ENCODE data around the gene GPATCH1. TPM values are rescaled to one million over a fixed set of nuclear protein-coding genes. Genes with fewer than 3 reads are reported as not detected.

The GPATCH1 gene
- total and polyA plus RNA-seq, 10 of the 15 experiments (the other 5 are each of a cell fraction or from before 2014, with no cell fraction given) = 4.5 to 9.6 (median 7.2) TPM

DNA sequence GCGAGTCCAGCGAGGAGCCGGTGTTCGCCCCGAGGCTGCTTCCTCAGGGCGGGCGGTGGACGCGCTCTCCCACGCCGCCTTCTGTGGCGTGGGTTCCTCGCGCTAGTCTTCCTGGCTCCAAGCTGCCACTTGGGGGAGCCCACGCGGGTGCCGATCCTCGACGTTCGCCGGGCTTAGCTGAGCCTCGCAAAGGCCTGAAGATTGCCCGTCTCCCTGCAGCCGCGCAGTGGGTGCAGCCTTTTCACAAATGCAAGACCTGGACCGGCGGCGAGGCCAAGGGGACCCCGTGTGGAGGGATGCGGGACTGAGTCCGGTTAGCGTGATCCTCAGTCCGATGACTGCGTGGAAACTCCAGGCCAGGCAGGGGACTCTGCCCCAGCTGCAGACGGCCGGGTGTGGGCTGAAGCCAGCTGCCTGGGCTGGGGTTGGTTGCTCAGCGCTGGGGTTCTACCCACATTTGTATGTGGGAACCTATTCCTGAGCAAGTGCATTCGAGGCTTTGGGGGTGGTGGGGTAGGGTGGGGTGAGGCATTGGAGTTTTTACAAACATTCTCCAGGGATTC, 96.5 kb downstream of the GPATCH1 start:
- H3K36me3 ChIP-seq (ENCODE audit: control insufficient read depth in 2 of 2, insufficient read depth in 2 of 2, low read length in 1 of 2) = no peaks in the 10 kb centered on the region
- H2AFZ ChIP-seq (ENCODE audit: control insufficient read depth, low read depth, low read length) = peak overlapping the region; percentile 37
- no peaks in the 10 kb centered on the region for H4K20me1 ChIP-seq (ENCODE audit: control insufficient read depth, insufficient read depth)
- BruUV-seq (replicated peaks) = no TSS peak
- peak overlapping the region; percentile 55; the same call in 1 of the 2 replicates for H3K4me3 ChIP-seq
- SMC1A ChIA-PET (ENCODE audit: uncharacterized antibody, unreplicated experiment) = interaction anchor here (0.5 to 2.2 kb wide), 6 partner anchors 13 to 204 kb away, joined by 3 to 8 read pairs (median 4); no protein-coding TSS in a partner anchor
- CTCF ChIA-PET = interaction anchor here (0.8 to 5.9 kb wide), 9 partner anchors 8 to 206 kb away, joined by 3 to 25 read pairs (median 7); partner anchors contain the start of genes CEP89, FAAP24 and GPATCH1
- POLR2A ChIA-PET = interaction anchor here (0.6 to 2.6 kb wide), 3 partner anchors 14 to 98 kb away, joined by 3 to 9 read pairs (median 4); no protein-coding TSS in a partner anchor
- H3K9me3 ChIP-seq (replicated peaks; ENCODE audit: control insufficient read depth, insufficient read depth, low read length) = no peaks in the 10 kb centered on the region
- H3K79me2 ChIP-seq (ENCODE audit: control insufficient read depth, insufficient read depth, low read length) = peaks cover 7% of the 10 kb centered on the region
- H3K4me2 ChIP-seq (ENCODE audit: control insufficient read depth, insufficient read depth) = peak overlapping the region; percentile 83
- no peak for DNase-seq (ENCODE audit: low read depth, low spot score)
- no peak for FAIRE-seq
- peaks cover 12% of the 10 kb centered on the region for H3K4me1 ChIP-seq (ENCODE audit: control insufficient read depth, insufficient read depth, low read length)
- in situ Hi-C loops (cut with MboI) = no loop called here
- no peak overlapping the region; the same call in 1 of the 2 replicates for H3K9ac ChIP-seq (ENCODE audit: control insufficient read depth, insufficient read depth, low read length)
- RAD21 ChIA-PET (ENCODE audit: unreplicated experiment) = interaction anchor here (1.0 to 1.7 kb wide), 4 partner anchors 43 to 197 kb away, joined by 3 to 9 read pairs (median 4); partner anchors contain the start of genes CEBPG and GPATCH1
- intact Hi-C loops (cut with micrococcal nuclease; ENCODE audit: unreplicated experiment) = loop anchor here (2.0 to 5.0 kb wide), 3 partner anchors 33 to 195 kb away; partner anchors contain the start of gene CEBPG
- no peak overlapping the region for H3K27ac ChIP-seq (ENCODE audit: control insufficient read depth, insufficient read depth)
- WGBS (ENCODE audit: insufficient coverage, insufficient replicate concordance, low lambda C conversion rate, missing lambda C conversion rate) = under 1% methylated on average over 33 of the region's 38 CpGs
- H3K27me3 ChIP-seq (replicated peaks in 1 of 2; ENCODE audit: control insufficient read depth in 2 of 2, insufficient read depth in 2 of 2, low read length in 1 of 2) = no peaks in the 10 kb centered on the region
- ATAC-seq = peak; percentile 43
- TF ChIP-seq RFX5 (IDR thresholded peaks at IDR 0.05; ENCODE audit: low read depth, low read length) = 0 out of 2 replicates have a peak, but pooled peaks have one; percentile 18
- 0 out of 2 replicates have a peak, but pooled peaks have one; percentile 31 for TF ChIP-seq NR2F1 (conservative IDR thresholded peaks at IDR 0.05)
- TF ChIP-seq BHLHE40 (IDR thresholded peaks at IDR 0.05; ENCODE audit: borderline replicate concordance in 1 of 2, low read depth in 2 of 2, low read length in 1 of 2) = peak in 1 of 2 experiments; percentile 50; a peak in 2 of 4 replicates
- TF ChIP-seq, protein P1, sequence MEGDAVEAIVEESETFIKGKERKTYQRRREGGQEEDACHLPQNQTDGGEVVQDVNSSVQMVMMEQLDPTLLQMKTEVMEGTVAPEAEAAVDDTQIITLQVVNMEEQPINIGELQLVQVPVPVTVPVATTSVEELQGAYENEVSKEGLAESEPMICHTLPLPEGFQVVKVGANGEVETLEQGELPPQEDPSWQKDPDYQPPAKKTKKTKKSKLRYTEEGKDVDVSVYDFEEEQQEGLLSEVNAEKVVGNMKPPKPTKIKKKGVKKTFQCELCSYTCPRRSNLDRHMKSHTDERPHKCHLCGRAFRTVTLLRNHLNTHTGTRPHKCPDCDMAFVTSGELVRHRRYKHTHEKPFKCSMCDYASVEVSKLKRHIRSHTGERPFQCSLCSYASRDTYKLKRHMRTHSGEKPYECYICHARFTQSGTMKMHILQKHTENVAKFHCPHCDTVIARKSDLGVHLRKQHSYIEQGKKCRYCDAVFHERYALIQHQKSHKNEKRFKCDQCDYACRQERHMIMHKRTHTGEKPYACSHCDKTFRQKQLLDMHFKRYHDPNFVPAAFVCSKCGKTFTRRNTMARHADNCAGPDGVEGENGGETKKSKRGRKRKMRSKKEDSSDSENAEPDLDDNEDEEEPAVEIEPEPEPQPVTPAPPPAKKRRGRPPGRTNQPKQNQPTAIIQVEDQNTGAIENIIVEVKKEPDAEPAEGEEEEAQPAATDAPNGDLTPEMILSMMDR (IDR thresholded peaks at IDR 0.05 in 2 of 3, conservative IDR thresholded peaks at IDR 0.05 in 1 of 3; ENCODE audit: control insufficient read depth in 2 of 3, extremely low read depth in 1 of 3, insufficient read depth in 1 of 3, low read depth in 3 of 3, low read length in 3 of 3) = peak; percentile 30 to 48 (median 44); a peak in 4 of 6 replicates
- TF ChIP-seq YBX1 (IDR thresholded peaks at IDR 0.05) = no peak
- TF ChIP-seq SMARCA5 (IDR thresholded peaks at IDR 0.05) = peak; percentile 53; the same call in 1 of the 2 replicates
- TF ChIP-seq RAD21 (IDR thresholded peaks at IDR 0.05; ENCODE audit: insufficient read depth, low read depth, low read length) = 0 out of 2 replicates have a peak, but pooled peaks have one; percentile 18
- no peak for TF ChIP-seq SPI1 (IDR thresholded peaks at IDR 0.05; ENCODE audit: borderline replicate concordance, insufficient read depth, low read depth, low read length)
- TF ChIP-seq SREBF2 (IDR thresholded peaks at IDR 0.05; ENCODE audit: low read length) = no peak
- no peak for TF ChIP-seq TARDBP (IDR thresholded peaks at IDR 0.05; ENCODE audit: borderline replicate concordance)
- TF ChIP-seq CREM (IDR thresholded peaks at IDR 0.05; ENCODE audit: low read depth) = no peak; the same call in 1 of the 2 replicates
- peak; percentile 79; the same call in 1 of the 2 replicates for TF ChIP-seq DPF2 (IDR thresholded peaks at IDR 0.05)
- TF ChIP-seq MEF2A (IDR thresholded peaks at IDR 0.05; ENCODE audit: insufficient read depth, low read depth, low read length) = no peak
- TF ChIP-seq, protein P2, sequence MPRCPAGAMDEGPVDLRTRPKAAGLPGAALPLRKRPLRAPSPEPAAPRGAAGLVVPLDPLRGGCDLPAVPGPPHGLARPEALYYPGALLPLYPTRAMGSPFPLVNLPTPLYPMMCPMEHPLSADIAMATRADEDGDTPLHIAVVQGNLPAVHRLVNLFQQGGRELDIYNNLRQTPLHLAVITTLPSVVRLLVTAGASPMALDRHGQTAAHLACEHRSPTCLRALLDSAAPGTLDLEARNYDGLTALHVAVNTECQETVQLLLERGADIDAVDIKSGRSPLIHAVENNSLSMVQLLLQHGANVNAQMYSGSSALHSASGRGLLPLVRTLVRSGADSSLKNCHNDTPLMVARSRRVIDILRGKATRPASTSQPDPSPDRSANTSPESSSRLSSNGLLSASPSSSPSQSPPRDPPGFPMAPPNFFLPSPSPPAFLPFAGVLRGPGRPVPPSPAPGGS (IDR thresholded peaks at IDR 0.05; ENCODE audit: borderline replicate concordance, insufficient read depth, low read depth, low read length, poor library complexity, severe bottlenecking) = no peak
- TF ChIP-seq SUZ12 (IDR thresholded peaks at IDR 0.05; ENCODE audit: unreplicated experiment) = no peak
- no peak; the same call in 1 of the 2 replicates for TF ChIP-seq FOXM1 (IDR thresholded peaks at IDR 0.05; ENCODE audit: low read depth, low read length)
- 0 out of 2 replicates have a peak, but pooled peaks have one; percentile 29 for TF ChIP-seq TCF3 (IDR thresholded peaks at IDR 0.05; ENCODE audit: borderline replicate concordance, insufficient read depth, low read depth, low read length)
- peak; percentile 97 for TF ChIP-seq GATAD2B (conservative IDR thresholded peaks at IDR 0.05; ENCODE audit: low read depth)
- no peak for TF ChIP-seq SREBF1 (IDR thresholded peaks at IDR 0.05; ENCODE audit: low read length)
- no peak for TF ChIP-seq NR2C2 (IDR thresholded peaks at IDR 0.05; ENCODE audit: borderline replicate concordance, control insufficient read depth, insufficient read length, low read depth)
- TF ChIP-seq IKZF1 (conservative IDR thresholded peaks at IDR 0.05) = peak; percentile 64; the same call in 1 of the 2 replicates
- no peak for TF ChIP-seq CHD4 (IDR thresholded peaks at IDR 0.05)
